Measurements from ENCODE around the gene INPP5D. TPM values are rescaled to one million over a fixed set of nuclear protein-coding genes. Genes with fewer than 3 reads are reported as not detected.

INPP5D gene
- total and polyA plus RNA-seq, 2 donors (not counting 1 experiment from before 2014, with no cell fraction given) = 152 to 444 TPM

- no peak overlapping the region for H3K4me3 ChIP-seq (ENCODE audit: control extremely low read depth in 1 of 5, extremely low read depth in 1 of 5, insufficient read depth in 1 of 5, low read depth in 2 of 5, low read length in 4 of 5)
- TF ChIP-seq CTCF (IDR thresholded peaks at IDR 0.05) (no peak), EZH2 (IDR thresholded peaks at IDR 0.05; ENCODE audit: borderline replicate concordance, insufficient read depth, low read depth, low read length, poor library complexity, severe bottlenecking) (no peak)
- peak overlapping the region; percentile 48 for H3K4me2 ChIP-seq (replicated peaks; ENCODE audit: low read depth, low read length, poor library complexity, severe bottlenecking)
- 79% methylated on average over 1 of the region's 1 CpG for WGBS (ENCODE audit: insufficient coverage)
- H3K27me3 Mint-ChIP-seq = no peaks in the 10 kb centered on the region
- DNase-seq = no peak
- H3K4me3 Mint-ChIP-seq = peak overlapping the region; percentile 82
- H3K9me3 Mint-ChIP-seq (ENCODE audit: insufficient read depth) = no peaks in the 10 kb centered on the region
- peaks cover 82% of the 10 kb centered on the region for H3K4me1 Mint-ChIP-seq
- H3K4me1 ChIP-seq (ENCODE audit: control insufficient read depth in 2 of 2, insufficient read depth in 2 of 2, low read length in 2 of 2) = peaks cover 70 to 81% of the 10 kb centered on the region in 2 donors
- ATAC-seq (ENCODE audit: low read depth) = no peak
- peaks cover 76% of the 10 kb centered on the region for H4K20me1 ChIP-seq (ENCODE audit: control insufficient read depth, insufficient read depth, low read length, poor library complexity, severe bottlenecking)
- intact Hi-C loops (cut with micrococcal nuclease) = loop anchor here (5.0 to 10.0 kb wide), 2 partner anchors 35 to 248 kb away; partner anchors contain the start of gene DGKD
- POLR2A ChIA-PET = interaction anchor here (1.5 kb wide), 1 partner anchor 46 kb away, joined by 4 read pairs; the partner anchor contains the start of gene INPP5D
- H3K36me3 ChIP-seq (replicated peaks in 1 of 2; ENCODE audit: control extremely low read depth in 1 of 2, control insufficient read depth in 1 of 2, extremely low read depth in 1 of 2, insufficient read depth in 2 of 2, low read length in 1 of 2) = peaks cover 0 to 50% of the 10 kb centered on the region in 2 experiments
- peak overlapping the region; percentile 34 to 73 for H3K27ac ChIP-seq (ENCODE audit: low read length in 2 of 2)
- no peak overlapping the region for H3K9ac ChIP-seq (ENCODE audit: low read length)
- peak overlapping the region; percentile 89 for H3K27ac Mint-ChIP-seq
- H3K79me2 ChIP-seq (ENCODE audit: control insufficient read depth, insufficient read depth, low read length) = peaks cover 99% of the 10 kb centered on the region
- peaks cover 0 to 18% (median 0%) of the 10 kb centered on the region in 3 donors for H3K9me3 ChIP-seq (ENCODE audit: control extremely low read depth in 1 of 3, control insufficient read depth in 2 of 3, insufficient read depth in 1 of 3, low read length in 2 of 3)
- CTCF ChIA-PET = interaction anchor here (1.1 to 2.3 kb wide), 5 partner anchors 11 to 53 kb away, joined by 3 to 12 read pairs (median 3); no protein-coding TSS in a partner anchor
- H2AFZ ChIP-seq (ENCODE audit: insufficient read depth, low read depth, low read length, poor library complexity, severe bottlenecking) = no peak overlapping the region
- H3K27me3 ChIP-seq (replicated peaks in 1 of 4; ENCODE audit: control extremely low read depth in 1 of 4, control insufficient read depth in 3 of 4, insufficient read depth in 4 of 4, low read length in 3 of 4) = no peaks in the 10 kb centered on the region
Observed at GRCh38 chr2:233107011-233107410, 46.9 kb downstream of the INPP5D start.

DNA sequence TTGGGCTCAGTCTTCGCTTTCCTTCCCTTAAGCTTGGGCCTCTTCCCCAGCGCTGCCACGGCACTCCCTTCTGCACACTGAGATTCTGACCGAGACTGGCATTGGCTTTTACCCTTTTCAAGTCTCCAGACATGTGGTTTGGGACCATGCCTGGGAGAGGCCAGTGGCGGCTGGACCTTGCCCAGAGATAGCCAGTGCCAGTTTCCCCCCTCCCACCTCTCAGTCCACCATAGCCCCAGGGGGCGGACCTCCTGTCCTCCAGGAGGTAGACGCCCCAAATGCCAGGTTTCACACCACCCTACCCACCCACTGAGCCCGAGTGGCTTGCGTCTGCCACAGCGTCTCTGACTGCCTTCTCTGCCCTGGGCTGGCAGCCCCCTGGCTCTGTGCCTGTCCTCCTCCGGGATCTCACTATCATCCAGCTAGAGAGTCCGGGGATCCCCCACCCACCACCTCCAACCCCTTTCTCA, 47.7 kb downstream of the INPP5D start:
- H3K27me3 ChIP-seq (replicated peaks in 1 of 4; ENCODE audit: control extremely low read depth in 1 of 4, control insufficient read depth in 3 of 4, insufficient read depth in 4 of 4, low read length in 3 of 4) = no peaks in the 10 kb centered on the region
- peaks cover 0 to 12% (median 0%) of the 10 kb centered on the region in 3 donors for H3K9me3 ChIP-seq (ENCODE audit: control extremely low read depth in 1 of 3, control insufficient read depth in 2 of 3, insufficient read depth in 1 of 3, low read length in 2 of 3)
- 79% methylated on average over 12 of the region's 12 CpGs for WGBS (ENCODE audit: insufficient coverage)
- intact Hi-C loops (cut with micrococcal nuclease) = loop anchor here (2.0 to 10.0 kb wide), 3 partner anchors 17 to 247 kb away; partner anchors contain the start of gene DGKD
- H2AFZ ChIP-seq (ENCODE audit: insufficient read depth, low read depth, low read length, poor library complexity, severe bottlenecking) = no peak overlapping the region
- no peak for DNase-seq
- ChIA-PET POLR2A (interaction anchor here (0.6 to 2.4 kb wide), 2 partner anchors 30 to 48 kb away, joined by 10 to 12 read pairs; partner anchors contain the start of gene INPP5D), CTCF (interaction anchor here (1.1 to 3.6 kb wide), 4 partner anchors 8 to 54 kb away, joined by 3 to 21 read pairs (median 14); partner anchors contain the start of gene INPP5D)
- peak overlapping the region; percentile 48 for H3K4me2 ChIP-seq (replicated peaks; ENCODE audit: low read depth, low read length, poor library complexity, severe bottlenecking)
- Mint-ChIP-seq H3K4me3 (peak overlapping the region; percentile 82), H3K27me3 (no peaks in the 10 kb centered on the region), H3K9me3 (ENCODE audit: insufficient read depth) (no peaks in the 10 kb centered on the region), H3K4me1 (peaks cover 78% of the 10 kb centered on the region), H3K27ac (peak overlapping the region; percentile 89)
- peaks cover 0 to 48% of the 10 kb centered on the region in 2 experiments for H3K36me3 ChIP-seq (replicated peaks in 1 of 2; ENCODE audit: control extremely low read depth in 1 of 2, control insufficient read depth in 1 of 2, extremely low read depth in 1 of 2, insufficient read depth in 2 of 2, low read length in 1 of 2)
- TF ChIP-seq CTCF (IDR thresholded peaks at IDR 0.05) = no peak
- TF ChIP-seq EZH2 (IDR thresholded peaks at IDR 0.05; ENCODE audit: borderline replicate concordance, insufficient read depth, low read depth, low read length, poor library complexity, severe bottlenecking) = no peak
- H3K4me3 ChIP-seq (ENCODE audit: control extremely low read depth in 1 of 5, extremely low read depth in 1 of 5, insufficient read depth in 1 of 5, low read depth in 2 of 5, low read length in 4 of 5) = no peak overlapping the region
- H3K4me1 ChIP-seq (ENCODE audit: control insufficient read depth in 2 of 2, insufficient read depth in 2 of 2, low read length in 2 of 2) = peaks cover 67 to 80% of the 10 kb centered on the region in 2 donors
- H4K20me1 ChIP-seq (ENCODE audit: control insufficient read depth, insufficient read depth, low read length, poor library complexity, severe bottlenecking) = peaks cover 84% of the 10 kb centered on the region
- peak overlapping the region; percentile 9 for H3K9ac ChIP-seq (ENCODE audit: low read length)
- H3K79me2 ChIP-seq (ENCODE audit: control insufficient read depth, insufficient read depth, low read length) = peaks cover 99% of the 10 kb centered on the region
- no peak for ATAC-seq (ENCODE audit: low read depth)
- H3K27ac ChIP-seq (ENCODE audit: low read length in 2 of 2) = peak overlapping the region; percentile 34 to 73
